ENCODE measurements around the gene GRAMD1B.
"Not testable (repeated sequence)": the region's sequence is repeated elsewhere in the genome, so short reads cannot be mapped to it uniquely, and the experiment has no call there.

GRAMD1B gene

GRCh38 chr11:123513309-123513708, 83.2 kb downstream of the GRAMD1B start:
- not testable (repeated sequence) for DNase-seq

GRCh38 chr11:123516238-123516637, 86.2 kb downstream of the GRAMD1B start:
- no peak for DNase-seq

GRCh38 chr11:123517559-123518364, 87.7 kb downstream of the GRAMD1B start:
- DNase-seq: no peak

- DNase-seq: no peak
These were observed 88.5 kb downstream of the GRAMD1B start for GRCh38 chr11:123518496-123519054.

GRCh38 chr11:123519055-123519796, 89.2 kb downstream of the GRAMD1B start:
- DNase-seq: no peak

GRCh38 chr11:123519797-123520193, 89.7 kb downstream of the GRAMD1B start:
- DNase-seq: no peak

GRCh38 chr11:123520476-123520875, 90.4 kb downstream of the GRAMD1B start:
- DNase-seq: not testable (repeated sequence)

- no peak for DNase-seq
These were observed 90.9 kb downstream of the GRAMD1B start for GRCh38 chr11:123521001-123521400.

GRCh38 chr11:123521930-123522329, 91.9 kb downstream of the GRAMD1B start:
- DNase-seq: no peak

GRCh38 chr11:123523539-123523938, 93.5 kb downstream of the GRAMD1B start:
- no peak for DNase-seq

- no peak for DNase-seq
These were observed 95.0 kb downstream of the GRAMD1B start for GRCh38 chr11:123525097-123525496.

GRCh38 chr11:123525511-123525918, 95.4 kb downstream of the GRAMD1B start:
- DNase-seq: no peak

GRCh38 chr11:123526027-123526805, 96.1 kb downstream of the GRAMD1B start:
- DNase-seq: no peak

- no peak for DNase-seq
These were observed 96.8 kb downstream of the GRAMD1B start for GRCh38 chr11:123526918-123527317.

- no peak for DNase-seq
These were observed 97.5 kb downstream of the GRAMD1B start for GRCh38 chr11:123527526-123527925.

GRCh38 chr11:123527947-123528346, 97.9 kb downstream of the GRAMD1B start:
- DNase-seq: no peak

- no peak for DNase-seq
These were observed 101.3 kb downstream of the GRAMD1B start for GRCh38 chr11:123531325-123531724.

- no peak for DNase-seq
These were observed 102.1 kb downstream of the GRAMD1B start for GRCh38 chr11:123532131-123532530.

GRCh38 chr11:123535401-123535800, 105.3 kb downstream of the GRAMD1B start:
- no peak for DNase-seq

- no peak for DNase-seq
These were observed 106.8 kb downstream of the GRAMD1B start for GRCh38 chr11:123536690-123537437.

- DNase-seq: no peak
These were observed 107.7 kb downstream of the GRAMD1B start for GRCh38 chr11:123537726-123538125.

- no peak for DNase-seq
These were observed 113.7 kb downstream of the GRAMD1B start for GRCh38 chr11:123543797-123544196.
